EH (cell line): ENCODE measurements around the gene SLC4A4.

Source experiments
- DNase-seq: peaks from one replicate; pipeline ENCODE4 v3.0.0-alpha.2; 2015; ENCODE audit warnings: low read depth

SLC4A4 gene

DNA sequence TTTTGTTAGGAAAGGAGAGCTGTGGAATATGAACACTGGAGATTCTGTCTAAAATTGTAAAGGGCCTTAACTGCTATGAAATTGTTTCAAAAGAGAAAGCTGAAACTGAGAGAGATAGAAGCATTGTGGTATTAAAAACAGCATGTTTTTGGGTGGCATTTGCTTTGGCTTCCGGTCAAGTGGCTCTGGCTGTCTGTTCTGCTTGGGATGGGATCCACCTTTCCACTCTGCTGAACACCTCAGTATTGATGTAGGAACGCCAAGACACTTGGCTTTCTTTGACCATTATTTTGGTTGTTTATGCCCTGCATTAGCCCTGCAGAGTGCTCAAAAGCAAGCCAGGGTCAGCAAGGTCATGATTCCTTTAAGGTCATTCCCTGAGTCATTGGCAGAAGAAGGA, 199.7 kb downstream of the SLC4A4 start:
- no peak for DNase-seq

DNA sequence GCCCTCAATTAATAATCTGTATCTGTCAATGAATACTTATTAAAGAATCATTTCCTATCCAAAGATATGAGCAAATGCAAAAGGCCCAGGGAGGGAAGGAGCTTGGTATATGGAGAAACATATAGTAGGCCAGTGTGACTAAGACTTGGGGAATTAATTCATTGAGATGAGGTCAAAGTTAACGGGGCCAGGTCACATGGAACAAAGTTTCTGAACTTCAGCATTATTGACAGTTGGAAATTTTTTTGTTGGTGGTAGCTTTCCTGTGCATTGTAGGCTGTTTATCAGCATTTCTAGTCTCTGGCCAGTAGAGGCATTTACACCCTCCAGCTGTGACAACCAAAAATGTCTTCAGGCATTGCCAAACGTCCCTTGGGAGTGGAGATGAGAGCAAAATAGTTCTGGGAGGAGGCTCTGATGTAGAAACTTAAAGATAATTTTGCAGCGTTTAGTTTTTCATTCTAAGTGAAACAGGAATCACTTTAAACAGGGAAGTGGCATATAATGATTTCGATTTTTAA, 202.0 kb downstream of the SLC4A4 start:
- DNase-seq, result peak; percentile 7

DNA sequence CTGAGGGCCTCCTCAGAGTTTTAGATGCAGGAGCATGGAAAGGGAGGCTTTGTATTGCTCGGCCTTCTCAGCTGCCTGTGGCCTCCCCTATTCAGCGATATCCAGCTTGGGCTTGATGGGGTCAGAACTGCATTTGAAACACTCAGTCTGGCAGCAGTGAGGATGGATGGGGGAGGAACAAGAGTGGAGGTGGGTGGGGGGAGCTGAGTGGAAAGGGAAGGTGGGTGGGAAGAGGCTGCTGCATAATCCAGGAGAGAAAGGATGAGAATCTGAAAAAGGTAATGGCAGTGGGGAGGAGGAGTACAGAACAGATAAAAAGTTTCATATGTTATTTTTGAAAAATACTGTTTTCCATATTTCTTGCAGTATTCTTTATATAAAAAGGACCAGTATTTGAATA, 202.7 kb downstream of the SLC4A4 start:
- DNase-seq, result no peak

DNA sequence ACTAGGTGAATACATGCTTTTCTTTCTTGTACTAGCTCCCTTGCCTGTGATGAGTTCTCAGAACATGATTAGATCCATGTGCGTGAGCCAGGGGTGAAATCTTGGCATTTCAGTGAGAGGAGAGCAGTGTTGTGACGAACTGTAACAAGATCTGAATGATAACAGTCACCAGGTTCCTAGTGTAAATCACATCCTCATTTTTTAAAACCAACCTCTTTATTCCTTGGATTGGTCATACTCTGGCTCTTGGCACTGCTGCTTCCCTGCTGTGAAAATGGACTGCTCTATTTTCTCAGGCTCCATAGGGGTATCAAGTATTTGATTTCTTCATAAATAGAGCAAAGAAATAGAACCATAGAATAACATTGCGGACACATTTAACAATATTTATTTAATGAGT, 206.3 kb downstream of the SLC4A4 start:
- peak; percentile 82 for DNase-seq

DNA sequence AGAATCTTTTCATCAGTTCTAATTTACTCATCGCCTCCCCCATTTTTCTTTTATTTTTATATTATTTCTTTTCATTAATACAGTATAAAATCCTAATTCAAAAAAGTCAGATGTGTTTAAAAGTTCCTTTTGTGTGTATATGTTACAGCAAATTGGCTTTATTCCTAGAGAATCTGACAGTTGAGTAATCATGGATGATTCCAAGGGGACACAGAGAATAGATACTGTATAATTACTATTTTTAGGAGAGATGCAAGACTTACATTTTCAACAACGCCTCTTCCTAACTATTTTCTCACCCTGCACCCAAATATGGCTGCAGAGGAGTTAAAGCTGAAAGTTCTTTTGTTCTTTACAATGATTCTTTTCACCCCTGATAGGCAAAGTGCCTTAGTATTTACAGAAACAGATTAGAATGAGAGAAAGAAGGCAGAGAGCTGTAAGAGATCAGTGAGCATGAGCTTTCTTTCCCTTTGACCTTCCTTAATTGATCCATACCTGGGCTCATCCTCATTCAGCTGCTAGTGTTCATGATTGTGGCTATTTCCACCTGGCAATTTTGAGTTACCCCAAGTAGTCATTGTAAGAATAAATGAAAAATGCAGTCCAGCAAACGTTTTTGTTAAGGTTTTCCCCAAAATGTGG, 210.8 kb downstream of the SLC4A4 start:
- peak; percentile 26 for DNase-seq

DNA sequence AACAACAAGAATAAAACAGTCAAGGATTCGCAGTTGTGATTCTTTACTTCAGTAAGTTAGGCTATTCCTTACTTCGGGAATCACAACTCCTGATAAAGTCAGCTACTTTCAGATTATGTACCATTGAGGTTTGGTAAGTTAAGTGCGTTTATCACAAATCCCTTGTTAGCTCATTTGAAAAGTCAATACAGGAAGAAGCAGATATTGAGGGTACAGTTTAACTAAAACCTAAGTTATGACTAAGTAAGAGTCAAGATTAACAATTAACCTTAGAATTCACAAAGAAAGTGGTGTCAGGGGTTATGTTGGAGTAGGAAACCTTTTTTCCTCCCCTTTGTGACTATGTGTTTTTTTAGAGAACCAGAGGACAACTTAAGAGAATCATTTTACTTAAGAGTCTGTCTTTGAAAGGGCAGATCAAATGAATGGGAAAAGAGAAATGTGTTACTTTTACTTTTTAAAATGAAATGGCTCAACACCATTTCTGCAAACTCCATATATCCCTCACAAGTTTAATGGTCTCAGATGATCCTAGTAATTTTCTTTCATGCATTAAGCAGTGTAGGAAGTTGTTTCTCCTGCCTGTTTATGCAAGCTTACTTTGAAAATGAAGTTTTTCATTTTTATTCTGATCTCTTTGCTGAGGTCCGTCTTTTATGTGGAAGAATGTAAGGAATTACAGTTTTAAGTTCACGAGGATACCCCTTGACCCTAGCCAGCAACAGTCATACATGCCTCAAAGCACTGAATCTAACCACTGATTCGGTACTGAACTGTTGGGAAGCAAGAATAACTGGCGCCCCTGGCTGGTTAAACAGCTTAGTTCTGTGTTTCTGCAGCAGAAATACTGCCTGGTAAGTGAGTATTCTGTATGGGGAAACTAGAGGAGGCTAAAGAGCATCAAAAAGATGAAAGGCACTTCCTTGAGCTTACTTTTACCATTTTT, 211.7 kb downstream of the SLC4A4 start:
- peak; percentile 77 for DNase-seq

DNA sequence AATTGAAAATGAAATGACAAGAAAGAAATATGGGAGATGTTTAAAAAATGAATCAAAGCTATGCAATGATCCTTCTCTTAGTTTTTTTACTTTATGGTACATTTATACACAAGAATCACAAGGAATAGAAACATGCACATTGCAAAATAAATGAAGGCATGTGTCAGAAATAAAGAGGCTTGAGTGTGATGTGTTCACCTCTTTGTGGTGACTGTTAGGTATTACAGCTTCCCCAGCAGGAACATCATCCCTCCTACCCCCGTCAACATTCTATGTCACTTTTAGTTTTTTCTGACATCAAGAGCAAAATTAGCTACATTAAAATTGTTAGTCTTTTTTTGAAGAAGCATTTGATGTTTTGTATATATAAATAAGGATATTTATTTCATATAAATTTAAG, 214.8 kb downstream of the SLC4A4 start:
- DNase-seq, result peak; percentile 60

DNA sequence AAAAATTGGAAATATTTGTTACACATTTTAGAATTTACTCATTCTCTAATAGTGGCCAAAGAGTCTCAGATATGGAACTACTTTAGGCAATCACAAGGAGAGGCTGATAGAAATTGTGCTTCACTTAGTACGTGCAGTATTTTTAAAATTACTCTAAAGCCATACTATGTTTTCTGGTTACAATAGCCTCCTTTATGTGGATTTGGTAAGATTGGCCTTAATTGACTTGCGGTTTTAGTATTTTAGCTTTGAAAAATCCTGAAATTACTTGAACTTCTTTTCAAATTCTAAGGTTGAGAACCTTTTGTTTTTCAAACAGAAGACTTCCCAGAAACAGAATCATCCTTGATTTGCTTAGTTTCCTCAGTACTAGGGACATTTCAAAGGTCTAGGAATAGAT, 215.2 kb downstream of the SLC4A4 start:
- no peak for DNase-seq

DNA sequence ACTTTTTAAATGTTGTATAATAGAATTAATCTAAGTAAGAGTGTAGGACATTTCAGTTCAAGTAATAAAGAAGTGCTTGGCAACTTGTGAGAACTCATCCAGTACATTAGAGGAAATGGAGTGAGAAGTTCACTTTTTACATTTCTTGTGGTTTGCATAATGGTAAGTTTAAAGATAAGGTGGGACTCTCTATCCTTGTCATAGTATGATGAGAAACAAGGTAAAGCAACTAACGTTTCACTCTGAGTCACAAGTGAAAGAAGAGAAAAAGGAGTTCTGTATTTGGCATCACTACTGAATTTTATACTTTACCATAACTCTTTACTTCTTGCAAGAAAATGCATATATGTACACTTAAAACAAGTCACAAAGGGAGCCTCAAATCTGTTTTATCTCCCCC, 219.4 kb downstream of the SLC4A4 start:
- DNase-seq, result no peak

DNA sequence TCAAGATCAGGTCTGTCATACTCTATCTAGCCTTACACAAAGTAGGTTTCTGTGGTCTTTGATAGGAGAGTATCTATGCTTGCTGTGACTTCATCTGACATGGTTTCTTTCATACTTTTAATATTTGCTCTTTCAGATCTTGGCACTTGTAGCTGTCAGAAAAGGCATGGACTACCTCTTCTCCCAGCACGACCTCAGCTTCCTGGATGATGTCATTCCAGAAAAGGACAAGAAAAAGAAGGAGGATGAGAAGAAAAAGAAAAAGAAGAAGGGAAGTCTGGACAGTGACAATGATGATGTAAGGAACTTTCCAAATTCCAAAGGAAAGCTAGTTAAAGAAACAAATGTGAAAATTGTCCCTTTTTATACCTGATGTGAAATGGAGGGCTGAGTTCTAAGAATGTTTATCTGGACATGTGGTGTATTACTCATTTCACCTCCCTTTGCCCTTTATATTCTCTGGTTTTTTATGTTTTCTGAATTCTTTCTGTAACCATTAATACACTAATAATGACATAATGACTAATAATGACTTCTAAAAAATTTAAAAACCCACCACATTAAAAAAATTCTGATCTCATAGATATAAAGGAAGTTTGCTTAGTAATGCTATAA, 221.2 kb downstream of the SLC4A4 start:
- peak; percentile 75 for DNase-seq

DNA sequence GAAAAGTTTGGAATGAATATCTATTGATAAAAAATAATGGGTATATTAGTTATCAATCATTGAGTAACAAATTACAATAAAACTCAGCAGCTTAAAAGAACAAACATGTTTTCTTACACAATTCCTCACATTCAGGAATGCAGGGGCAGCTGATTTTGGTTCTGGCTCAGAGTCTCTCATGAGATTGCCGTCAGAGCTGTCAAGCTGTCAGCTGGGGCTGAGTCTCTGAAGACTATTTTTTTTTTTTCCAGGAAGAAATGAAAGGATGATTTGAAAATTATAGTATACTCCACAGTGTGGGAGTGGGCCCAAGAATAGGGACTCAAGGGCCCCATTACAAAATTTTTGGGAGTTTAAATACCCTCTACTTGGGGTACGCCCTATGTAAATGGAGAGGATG, 226.0 kb downstream of the SLC4A4 start:
- no peak for DNase-seq

DNA sequence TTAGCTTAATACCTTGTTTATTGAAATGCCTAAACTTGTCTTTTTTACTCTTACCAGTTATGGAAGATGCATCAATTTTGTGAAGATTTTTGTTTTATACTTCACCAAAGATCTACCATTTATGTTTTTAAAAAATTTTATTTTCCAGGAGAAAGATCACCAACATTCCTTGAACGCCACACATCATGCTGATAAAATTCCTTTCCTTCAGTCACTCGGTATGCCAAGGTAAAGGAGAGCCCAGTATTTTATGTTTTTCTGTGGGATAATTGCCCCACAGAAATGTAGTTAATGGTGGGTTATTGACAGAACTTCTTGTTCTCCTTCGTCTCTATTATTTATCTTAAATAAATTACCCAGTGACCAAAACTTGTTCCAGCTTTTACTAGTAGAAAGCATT, 228.0 kb downstream of the SLC4A4 start:
- DNase-seq, result no peak

DNA sequence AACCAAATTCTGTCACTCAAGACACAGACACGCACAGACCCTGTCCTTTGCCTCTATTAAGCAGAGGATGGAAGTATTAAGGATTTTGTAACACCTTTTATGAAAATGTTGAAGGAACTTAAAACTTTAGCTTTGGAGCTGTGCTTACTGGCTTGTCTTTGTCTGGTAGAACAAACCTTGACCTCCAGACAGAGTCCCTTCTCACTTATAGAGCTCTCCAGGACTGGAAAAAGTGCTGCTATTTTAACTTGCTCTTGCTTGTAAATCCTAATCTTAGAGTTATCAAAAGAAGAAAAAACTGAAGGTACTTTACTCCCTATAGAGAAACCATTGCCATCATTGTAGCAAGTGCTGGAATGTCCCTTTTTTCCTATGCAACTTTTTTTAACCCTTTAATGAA, 229.3 kb downstream of the SLC4A4 start:
- DNase-seq, result no peak

DNA sequence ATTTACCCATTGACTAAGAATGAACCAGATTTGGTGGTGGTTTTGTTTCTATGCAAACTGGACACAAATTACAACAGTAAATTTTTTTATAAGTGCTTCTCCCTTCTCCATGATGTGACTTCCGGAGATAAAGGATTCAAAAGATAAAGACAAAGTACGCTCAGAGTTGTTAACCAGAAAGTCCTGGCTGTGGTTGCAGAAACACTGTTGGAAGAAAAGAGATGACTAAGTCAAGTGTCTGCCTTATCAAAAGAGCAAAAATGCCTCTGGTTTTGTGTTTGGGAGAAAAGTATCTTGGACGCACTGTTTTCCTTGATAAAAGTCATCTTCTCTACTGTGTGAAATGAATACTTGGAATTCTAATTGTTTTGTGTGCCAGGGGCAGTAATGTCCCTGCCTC, 231.7 kb downstream of the SLC4A4 start:
- peak; percentile 28 for DNase-seq

DNA sequence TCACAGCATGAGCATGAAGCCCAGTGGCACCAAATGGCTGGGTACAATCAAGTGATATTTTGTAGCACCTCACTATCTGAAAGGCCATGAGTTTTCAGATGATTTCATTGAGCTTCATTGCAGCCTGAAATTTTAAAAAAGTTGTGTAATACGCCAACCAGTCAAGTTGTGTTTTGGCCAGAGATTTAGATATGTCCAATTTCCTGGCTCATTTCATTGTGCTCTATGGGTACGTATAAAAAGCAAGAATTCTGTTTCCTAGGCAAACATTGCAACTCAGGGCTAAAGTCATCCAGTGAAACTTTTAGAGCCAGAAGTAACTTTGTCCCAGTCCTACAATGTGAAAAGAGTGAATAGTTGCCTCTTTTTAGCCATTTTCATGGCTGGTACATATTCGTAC, 232.5 kb downstream of the SLC4A4 start:
- DNase-seq, result no peak

DNA sequence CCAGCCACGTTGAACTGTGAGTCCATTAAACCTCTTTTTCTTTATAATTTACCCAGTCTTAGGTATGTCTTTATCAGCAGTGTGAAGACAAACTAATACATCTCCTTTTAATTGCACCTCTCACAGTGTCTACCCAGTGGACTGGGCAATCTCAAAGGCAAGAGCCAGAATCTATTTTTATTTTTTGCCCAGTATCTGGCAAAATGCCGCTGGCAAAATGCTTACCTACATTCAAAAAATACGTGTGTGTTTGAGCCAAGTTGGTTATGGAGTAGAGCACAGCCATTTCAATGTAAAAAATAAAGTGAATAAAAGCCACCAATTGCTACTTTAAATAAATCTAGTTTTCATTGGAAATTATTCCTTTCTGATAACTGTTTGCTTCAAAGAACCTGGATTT, 245.2 kb downstream of the SLC4A4 start:
- no peak for DNase-seq

DNA sequence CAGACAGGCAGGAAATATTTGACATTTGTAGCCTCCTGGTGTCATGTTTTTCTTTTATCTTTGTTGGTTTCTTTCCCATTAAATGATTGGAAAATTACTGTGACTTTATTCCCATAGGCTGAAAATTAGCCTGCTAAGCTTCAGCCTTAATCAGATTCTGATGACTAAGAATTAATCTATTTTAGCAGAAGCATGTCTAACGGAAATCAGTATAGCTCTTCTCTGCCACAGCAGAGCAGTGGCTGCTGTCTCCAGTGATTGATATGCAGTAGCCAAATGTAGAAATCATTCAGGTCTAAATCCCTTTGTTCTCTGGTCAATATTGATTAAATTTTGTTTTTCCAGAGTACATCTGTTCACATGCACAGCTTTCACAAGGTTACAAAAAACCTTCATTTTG, 245.8 kb downstream of the SLC4A4 start:
- DNase-seq, result peak; percentile 40

DNA sequence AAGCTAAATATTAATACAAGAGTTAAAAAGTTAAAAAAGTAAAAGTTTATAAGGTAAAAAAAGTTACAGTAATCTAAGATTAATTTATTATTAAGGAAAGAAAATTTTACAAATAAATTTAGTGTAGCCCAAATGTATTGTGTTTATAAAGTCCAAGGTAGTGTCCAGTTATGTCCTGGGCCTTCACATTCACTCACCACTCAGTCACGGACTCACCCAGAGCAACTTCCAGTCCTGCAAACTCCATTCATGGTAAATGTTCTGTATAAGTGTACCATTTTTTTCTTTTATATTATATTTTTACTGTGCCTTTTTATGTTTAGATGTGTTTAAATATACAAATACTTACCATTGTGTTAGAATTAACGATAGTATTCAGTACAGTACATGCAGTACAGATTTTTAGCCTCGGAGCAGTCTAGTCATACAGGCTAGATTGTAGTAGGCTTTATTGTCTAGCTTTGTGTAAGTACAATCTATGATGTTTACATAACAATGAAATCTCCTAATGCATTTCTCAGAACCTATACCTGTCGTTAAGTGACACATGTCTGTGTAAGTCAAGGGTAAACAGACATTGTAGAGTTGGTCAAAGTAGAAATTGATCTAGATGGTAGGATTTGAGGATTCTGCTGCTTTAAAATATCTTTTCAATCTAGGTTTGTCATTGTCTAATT, 247.4 kb downstream of the SLC4A4 start:
- no peak for DNase-seq

DNA sequence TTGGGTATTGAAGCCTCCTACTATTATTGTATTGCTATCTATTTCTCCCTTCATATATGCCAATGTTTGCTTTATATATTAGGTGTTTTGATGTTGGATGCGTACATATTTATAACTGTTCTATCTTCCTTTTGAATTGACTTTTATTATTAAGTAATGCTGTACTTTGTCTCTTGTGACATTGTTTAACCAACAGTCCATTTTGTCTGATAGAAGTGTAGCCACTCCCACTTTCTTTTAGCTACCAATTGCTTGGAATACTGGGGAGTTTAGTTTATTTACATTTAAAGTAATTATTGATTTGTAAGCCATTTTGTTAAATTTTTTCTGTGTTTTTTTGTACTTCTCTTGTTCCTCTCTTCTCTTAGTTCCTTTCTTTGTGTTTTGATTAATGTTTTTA, 249.2 kb downstream of the SLC4A4 start:
- no peak for DNase-seq

DNA sequence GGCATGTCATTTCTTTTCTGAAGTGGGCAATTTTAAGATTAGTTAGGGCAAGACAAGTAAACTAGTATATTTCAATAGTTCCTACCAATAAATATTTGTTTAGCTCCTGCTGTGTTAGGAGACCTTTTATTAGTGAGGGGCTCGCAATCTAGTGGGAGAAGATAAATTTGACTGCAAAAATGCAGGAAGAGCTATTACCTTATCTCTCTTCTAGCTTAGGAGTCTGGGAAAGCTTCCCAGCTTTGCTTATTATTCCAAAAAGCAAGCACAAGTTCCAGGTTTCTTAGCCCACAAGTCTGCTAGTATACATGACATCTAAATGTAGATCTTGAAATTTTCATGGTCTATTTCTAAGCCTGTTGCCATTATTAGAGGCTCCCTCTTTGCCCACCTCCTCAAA, 254.0 kb downstream of the SLC4A4 start:
- no peak for DNase-seq

DNA sequence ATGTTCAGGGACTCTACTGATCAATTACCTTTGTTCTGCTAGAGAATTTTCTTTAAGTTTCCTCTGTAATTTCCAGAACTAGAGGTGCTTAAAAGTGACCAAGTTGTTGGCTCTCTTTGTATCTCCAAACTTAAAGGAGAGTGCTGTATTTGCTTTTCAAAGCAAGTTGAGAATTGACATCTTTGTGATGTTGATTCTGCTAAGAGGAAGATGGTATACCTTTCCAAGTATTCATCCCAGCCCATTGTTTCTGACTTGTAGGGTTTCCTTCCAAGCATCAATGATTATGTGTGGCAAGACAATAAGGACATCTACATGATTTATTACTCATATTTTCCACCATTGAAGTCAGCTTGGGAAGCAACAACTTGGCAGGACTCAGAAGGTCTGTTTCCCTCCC, 254.5 kb downstream of the SLC4A4 start:
- DNase-seq, result no peak

DNA sequence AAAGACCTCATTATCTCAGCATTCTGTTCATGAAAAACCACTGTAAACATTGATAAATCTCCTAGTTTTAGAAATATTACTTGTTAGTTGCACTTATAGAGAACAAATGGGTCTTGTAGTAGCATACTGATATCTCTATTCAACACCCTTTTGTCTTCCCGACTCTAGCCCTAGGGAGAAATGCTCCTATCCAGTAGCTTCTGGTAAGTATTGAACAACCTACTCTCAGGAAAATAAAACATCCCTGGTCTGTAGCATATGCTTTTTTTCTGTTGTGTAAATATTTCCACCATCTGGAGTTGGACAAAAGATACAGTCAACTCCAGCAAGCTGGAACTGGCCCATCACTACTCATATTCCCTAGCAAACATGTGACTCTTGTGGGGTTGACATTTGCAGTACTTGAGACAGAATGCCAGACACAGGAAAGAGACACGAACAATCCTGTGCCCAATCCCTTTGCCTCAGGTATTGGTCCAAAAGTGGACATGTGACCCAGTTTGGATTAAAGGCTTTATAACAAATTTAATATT, 256.8 kb downstream of the SLC4A4 start:
- DNase-seq, result no peak
